Stomach smooth muscle (tissue), 2 donors: ENCODE results near the gene ASAP3.

ENCODE experiments used
- H3K27ac ChIP-seq: one replicate; pipeline ENCODE4 v1.7.0; 2013; ENCODE audit warnings: mild to moderate bottlenecking, low read length, inconsistent platforms
- H3K27me3 ChIP-seq, 2 donors: one replicate each; pipeline ENCODE4 v1.7.0; 2013; ENCODE audit warnings: low read length in 2 of 2; ENCODE audit not compliant: insufficient read depth in 2 of 2, control insufficient read depth in 1 of 2
- H3K36me3 ChIP-seq, 2 donors: one replicate each; pipeline ENCODE4 v1.7.0; 2013; ENCODE audit warnings: low read length in 2 of 2; ENCODE audit not compliant: control insufficient read depth in 2 of 2, insufficient read depth in 2 of 2
- H3K4me1 ChIP-seq: one replicate; pipeline ENCODE4 v1.7.0; 2013; ENCODE audit warnings: low read length; ENCODE audit not compliant: control insufficient read depth, insufficient read depth
- H3K4me3 ChIP-seq, 2 donors: one replicate each; pipeline ENCODE4 v1.7.0; 2013; ENCODE audit warnings: low read length in 2 of 2
- H3K9ac ChIP-seq, 2 donors: one replicate each; pipeline ENCODE4 v1.7.0; 2013; ENCODE audit warnings: low read length in 2 of 2, mild to moderate bottlenecking in 1 of 2
- H3K9me3 ChIP-seq, 2 donors: one replicate each; pipeline ENCODE4 v1.7.0; 2013; ENCODE audit warnings: low read length in 2 of 2; ENCODE audit not compliant: control insufficient read depth in 2 of 2
- donor health status: healthy.
- donor health status: Pancreatic carcinoma.

ASAP3 gene

DNA sequence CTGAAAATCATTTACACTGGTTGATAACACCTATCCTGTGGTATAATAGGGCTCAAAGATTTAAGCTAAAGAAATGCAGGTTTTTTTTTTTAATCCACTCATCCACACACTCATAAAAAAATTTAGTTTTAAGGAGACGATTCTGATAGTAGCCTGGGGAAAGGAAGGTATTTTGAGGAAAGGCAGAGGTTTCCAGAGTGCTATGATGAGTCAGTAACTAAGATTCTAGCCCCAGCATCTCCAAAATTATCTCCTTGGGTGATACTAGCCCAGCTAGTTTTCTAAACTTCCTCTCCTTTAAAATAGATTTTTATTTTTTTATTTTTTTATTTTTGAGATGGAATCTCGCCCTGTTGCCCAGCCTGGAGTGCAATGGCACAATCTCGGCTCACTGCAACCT is 20.7 kb downstream of the ASAP3 start:
- Histone ChIP-seq H3K27ac (no peak overlapping the region), H3K4me3 (no peak overlapping the region), H3K36me3 (no peaks in the 10 kb centered on the region), H3K27me3 (no peaks in the 10 kb centered on the region), H3K9me3 (no peaks in the 10 kb centered on the region), H3K4me1 (no peaks in the 10 kb centered on the region), H3K9ac (no peak overlapping the region)

DNA sequence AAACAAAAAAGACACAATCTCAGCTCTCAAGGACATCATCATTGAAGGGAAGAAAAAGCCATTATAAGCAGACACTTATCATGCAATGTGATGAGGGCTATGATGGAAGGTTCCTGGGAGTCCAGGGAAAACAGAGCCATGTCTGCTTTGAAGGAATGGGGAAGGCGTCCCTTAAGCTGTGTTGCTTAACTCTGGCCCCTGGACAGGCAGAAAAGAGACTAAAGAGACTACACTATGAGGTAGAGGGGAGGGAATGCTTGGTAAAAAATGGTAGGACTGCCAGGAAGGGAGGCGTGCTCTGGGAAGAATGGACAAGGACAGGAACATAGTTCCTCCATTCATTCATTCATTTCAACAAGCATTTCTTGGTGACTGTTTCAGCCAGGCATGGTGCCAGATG is 21.2 kb downstream of the ASAP3 start:
- Histone ChIP-seq H3K4me1 (no peaks in the 10 kb centered on the region), H3K36me3 (no peaks in the 10 kb centered on the region), H3K9ac (no peak overlapping the region), H3K27me3 (no peaks in the 10 kb centered on the region), H3K27ac (no peak overlapping the region), H3K9me3 (no peaks in the 10 kb centered on the region), H3K4me3 (no peak overlapping the region)

DNA sequence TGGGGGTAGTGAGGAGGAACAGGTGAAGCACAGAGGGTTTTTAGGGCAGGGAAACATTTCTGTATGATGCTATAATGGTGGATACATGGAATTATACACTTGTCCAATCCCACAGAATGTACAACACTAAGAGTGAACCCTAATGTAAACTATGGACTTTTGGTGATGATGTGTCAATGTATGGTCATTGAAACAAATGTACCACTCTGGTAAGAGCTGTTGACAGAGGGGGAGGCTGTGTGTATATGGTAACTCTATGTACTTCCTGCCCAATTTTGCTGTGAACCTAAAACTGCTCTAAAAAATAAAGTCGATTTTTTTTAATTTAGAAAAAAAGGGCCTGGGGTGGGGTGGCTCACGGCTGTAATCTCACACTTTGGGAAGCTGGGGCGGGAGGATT is 22.9 kb downstream of the ASAP3 start:
- Histone ChIP-seq H3K4me3 (no peak overlapping the region), H3K9ac (no peak overlapping the region), H3K9me3 (no peaks in the 10 kb centered on the region), H3K27ac (no peak overlapping the region), H3K4me1 (peaks cover 8% of the 10 kb centered on the region), H3K27me3 (no peaks in the 10 kb centered on the region), H3K36me3 (peaks cover 0 to 5% of the 10 kb centered on the region in 2 donors)

DNA sequence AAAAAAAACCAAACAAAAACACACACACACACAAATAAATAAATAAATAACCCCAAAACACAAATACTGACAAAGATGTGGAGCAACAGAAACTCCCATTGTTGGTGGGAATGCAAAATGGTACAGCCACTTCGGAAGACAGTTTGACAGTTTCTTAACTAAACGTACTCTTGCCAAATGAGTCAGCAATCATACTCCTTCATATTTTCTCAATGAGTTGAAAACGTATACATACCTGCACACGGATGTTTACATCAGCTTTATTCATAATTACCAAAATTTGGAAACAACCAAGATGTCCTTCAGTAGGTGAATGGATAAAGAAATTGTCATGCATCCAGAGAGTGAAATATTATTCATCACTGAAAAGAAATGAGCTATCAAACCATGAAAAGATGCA is 23.5 kb downstream of the ASAP3 start:
- Histone ChIP-seq H3K27ac (no peak overlapping the region), H3K9me3 (no peaks in the 10 kb centered on the region), H3K4me3 (no peak overlapping the region), H3K4me1 (peaks cover 8% of the 10 kb centered on the region), H3K9ac (no peak overlapping the region), H3K27me3 (no peaks in the 10 kb centered on the region), H3K36me3 (peaks cover 0 to 9% of the 10 kb centered on the region in 2 donors)

DNA sequence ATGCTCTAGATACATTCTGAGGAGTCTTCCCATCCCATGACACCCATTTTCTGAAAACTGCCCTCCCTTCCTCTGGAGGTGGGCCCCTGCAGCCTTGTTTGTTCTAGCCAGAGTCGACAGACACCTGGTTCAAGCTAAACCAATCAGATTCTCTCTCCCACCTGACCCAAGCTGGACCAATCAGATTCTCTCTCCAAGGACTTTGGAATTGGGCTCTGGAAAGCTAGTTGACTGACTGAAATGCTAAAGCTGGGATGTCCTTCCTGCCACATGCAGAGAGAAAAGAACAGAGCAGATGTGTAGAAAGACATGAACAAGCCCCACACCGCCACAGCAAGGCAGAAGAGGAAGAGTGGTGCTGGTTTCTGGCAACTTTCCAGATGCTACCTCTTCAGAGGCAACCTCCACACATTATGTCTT is 24.6 kb downstream of the ASAP3 start:
- no peaks in the 10 kb centered on the region for H3K27me3 ChIP-seq
- no peak overlapping the region for H3K27ac ChIP-seq
- H3K9me3 ChIP-seq = no peaks in the 10 kb centered on the region
- H3K4me3 ChIP-seq = no peak overlapping the region
- peaks cover 7 to 18% of the 10 kb centered on the region in 2 donors for H3K36me3 ChIP-seq
- no peak overlapping the region for H3K9ac ChIP-seq
- H3K4me1 ChIP-seq = peaks cover 8% of the 10 kb centered on the region

DNA sequence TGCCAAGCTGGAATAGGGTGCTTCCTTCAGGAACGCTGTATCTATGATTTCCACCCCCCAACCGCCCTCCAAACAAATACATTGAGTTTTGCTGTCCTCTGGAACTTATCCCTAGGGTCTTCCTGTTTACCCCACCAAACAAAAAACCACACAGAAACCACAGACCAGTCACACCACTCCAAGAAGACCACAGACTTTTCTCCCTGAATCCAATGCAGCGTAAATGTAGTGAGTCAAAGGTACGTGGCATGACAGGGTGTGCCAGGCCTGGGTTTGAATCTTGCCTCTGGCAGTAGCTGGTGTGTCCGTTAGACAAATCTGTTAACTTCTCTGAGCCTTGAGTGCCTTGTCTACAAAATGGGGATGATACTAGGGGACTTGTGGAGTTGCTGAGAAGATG is 27.8 kb downstream of the ASAP3 start:
- no peaks in the 10 kb centered on the region for H3K27me3 ChIP-seq
- no peak overlapping the region for H3K9ac ChIP-seq
- no peak overlapping the region for H3K27ac ChIP-seq

DNA sequence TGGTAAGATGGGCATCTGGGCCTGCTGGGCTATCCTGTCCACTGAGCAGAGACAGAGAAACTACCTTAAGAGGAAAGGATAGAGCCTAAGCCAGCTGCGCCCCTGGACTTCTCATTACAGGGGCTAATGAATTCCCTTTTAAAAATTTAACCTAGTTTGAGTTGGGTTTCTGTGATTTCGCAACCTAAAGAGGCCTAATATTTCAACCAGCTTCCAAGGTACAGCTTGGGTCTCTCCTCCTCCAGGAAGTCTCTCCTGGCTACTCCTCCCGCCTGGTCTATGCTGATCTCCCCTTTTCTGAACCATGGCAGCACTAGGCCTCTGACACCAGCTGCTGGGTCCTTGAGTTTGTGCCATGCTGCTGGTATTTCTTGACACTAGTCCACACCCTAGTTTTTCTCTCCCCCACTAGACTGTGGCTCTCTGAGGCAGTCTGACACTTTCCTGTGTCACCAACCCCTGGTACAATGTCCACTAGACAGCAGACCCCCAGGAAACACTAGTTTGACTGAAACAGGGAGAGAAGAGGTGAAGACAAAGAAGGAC is 30.5 kb downstream of the ASAP3 start:
- Histone ChIP-seq H3K9ac (no peak overlapping the region), H3K36me3 (peaks cover 21 to 37% of the 10 kb centered on the region in 2 donors), H3K9me3 (no peaks in the 10 kb centered on the region), H3K27me3 (no peaks in the 10 kb centered on the region), H3K27ac (no peak overlapping the region), H3K4me3 (no peak overlapping the region), H3K4me1 (peaks cover 20% of the 10 kb centered on the region)

More for the DNA sequence above, 27.8 kb downstream of the ASAP3 start:
- H3K4me3 ChIP-seq = no peak overlapping the region
- H3K36me3 ChIP-seq = peaks cover 8 to 22% of the 10 kb centered on the region in 2 donors
- no peaks in the 10 kb centered on the region for H3K9me3 ChIP-seq
- H3K4me1 ChIP-seq = peaks cover 17% of the 10 kb centered on the region

DNA sequence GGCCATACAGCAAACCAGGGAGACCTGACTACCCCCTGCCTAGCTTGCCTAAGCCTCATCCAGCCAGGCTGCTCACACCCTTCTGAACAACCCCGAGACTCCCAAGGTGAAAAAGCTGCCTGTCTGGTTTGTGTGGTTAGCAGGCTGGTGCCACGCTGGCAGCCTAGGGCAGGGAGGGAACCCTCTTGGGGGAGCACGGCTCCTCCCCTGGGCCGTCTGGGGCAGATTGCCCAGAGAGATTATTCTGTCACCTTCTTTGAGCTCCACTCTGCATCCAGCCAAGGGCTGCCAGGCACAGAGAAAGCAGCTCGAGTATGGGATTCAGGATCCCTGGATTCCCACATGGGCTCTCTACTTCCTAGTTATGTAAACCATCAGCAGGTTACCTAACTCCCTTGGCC is 32.0 kb downstream of the ASAP3 start:
- no peak overlapping the region for H3K27ac ChIP-seq
- H3K4me3 ChIP-seq = no peak overlapping the region
- no peaks in the 10 kb centered on the region for H3K27me3 ChIP-seq
- peak overlapping the region in 1 of 2 donors; percentile 13 for H3K9ac ChIP-seq
- peaks cover 24 to 37% of the 10 kb centered on the region in 2 donors for H3K36me3 ChIP-seq
- H3K9me3 ChIP-seq = no peaks in the 10 kb centered on the region
- H3K4me1 ChIP-seq = peaks cover 19% of the 10 kb centered on the region

DNA sequence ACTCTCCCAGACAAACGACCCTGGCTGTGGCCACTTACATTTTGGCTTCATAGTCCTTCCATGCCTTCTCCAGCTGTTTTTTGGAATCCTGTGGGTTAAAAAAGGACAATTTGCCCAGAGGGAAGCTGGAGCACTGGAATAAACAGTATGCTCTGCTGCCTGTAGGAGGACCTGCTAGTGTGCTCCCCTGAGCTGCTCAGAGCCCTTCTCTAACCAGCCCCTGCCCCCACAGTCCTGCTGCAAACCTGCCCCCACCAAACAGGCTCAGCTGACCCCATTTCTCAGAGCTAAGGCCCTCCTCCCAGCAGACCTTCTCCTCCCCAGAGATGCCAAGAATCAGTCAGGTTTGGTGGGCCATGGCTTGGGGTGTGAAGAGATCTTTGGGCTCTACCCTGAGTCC is 32.5 kb downstream of the ASAP3 start:
- Histone ChIP-seq H3K9ac (peak overlapping the region in 1 of 2 donors; percentile 29), H3K36me3 (peaks cover 24 to 34% of the 10 kb centered on the region in 2 donors), H3K4me3 (no peak overlapping the region), H3K9me3 (no peaks in the 10 kb centered on the region), H3K27me3 (no peaks in the 10 kb centered on the region), H3K27ac (no peak overlapping the region), H3K4me1 (peaks cover 13% of the 10 kb centered on the region)

DNA sequence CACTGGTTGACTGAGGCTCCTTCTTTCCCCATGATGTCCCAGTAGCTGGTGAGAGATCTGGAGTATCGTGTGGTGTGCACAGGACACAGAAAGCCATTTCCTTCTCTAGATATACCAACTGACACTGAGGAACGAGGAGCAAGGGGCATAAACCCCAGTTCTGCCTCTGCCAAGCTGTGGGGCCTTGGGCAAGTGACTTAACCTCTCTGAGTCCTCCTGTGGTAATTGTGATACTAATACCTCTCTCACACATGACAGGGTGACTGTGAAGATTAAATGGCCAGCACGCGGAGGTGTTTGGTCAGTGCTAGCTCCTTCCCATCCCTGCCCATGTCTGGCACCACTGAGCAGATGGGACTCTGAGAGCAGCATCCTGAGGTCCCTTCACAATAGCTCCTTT is 33.1 kb downstream of the ASAP3 start:
- Histone ChIP-seq H3K36me3 (peaks cover 24 to 31% of the 10 kb centered on the region in 2 donors), H3K9ac (no peak overlapping the region), H3K4me1 (peaks cover 11% of the 10 kb centered on the region), H3K9me3 (no peaks in the 10 kb centered on the region), H3K27me3 (no peaks in the 10 kb centered on the region), H3K27ac (no peak overlapping the region), H3K4me3 (no peak overlapping the region)

DNA sequence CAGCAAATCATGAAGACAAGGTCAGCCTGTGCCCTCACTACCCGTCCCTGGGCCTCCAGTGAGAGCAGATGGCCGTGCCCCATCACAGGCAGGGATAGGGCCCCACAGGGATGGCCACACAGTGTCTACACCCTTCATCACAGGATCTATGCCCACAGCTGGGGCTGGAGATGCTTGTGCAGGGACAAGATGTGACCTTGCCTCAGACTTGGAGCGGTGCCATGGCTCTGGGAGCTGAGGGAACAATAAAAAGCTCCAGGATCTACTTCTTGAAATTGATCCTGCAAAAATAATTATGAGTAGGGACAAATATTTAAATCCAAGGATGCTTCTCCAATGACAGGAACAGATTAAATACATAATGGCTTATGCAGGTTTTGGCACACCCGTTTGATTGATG is 34.0 kb downstream of the ASAP3 start:
- H3K4me3 ChIP-seq = no peak overlapping the region
- peaks cover 11% of the 10 kb centered on the region for H3K4me1 ChIP-seq
- no peak overlapping the region for H3K9ac ChIP-seq
- H3K27me3 ChIP-seq = no peaks in the 10 kb centered on the region
- no peaks in the 10 kb centered on the region for H3K9me3 ChIP-seq
- no peak overlapping the region for H3K27ac ChIP-seq
- peaks cover 21 to 23% of the 10 kb centered on the region in 2 donors for H3K36me3 ChIP-seq
